OCI-LY1 (cell line): ENCODE data around the gene AKT2.
A peak's percentile ranks its signal among the peaks of the same experiment; 100 is the strongest.

Experiments
- H2AFZ ChIP-seq: fragments of 200-600 bp; sonication (generic), shearing (Covaris generic); 2 replicates; pipeline ENCODE4 v1.6.0; 2014; ENCODE audit warnings: antibody characterized with exemption, mild to moderate bottlenecking, low read length
- H3F3A ChIP-seq: fragments of 200-600 bp; sonication (generic), shearing (Covaris generic); 2 replicates; pipeline ENCODE4 v1.6.0; 2014; ENCODE audit warnings: mild to moderate bottlenecking, antibody characterized with exemption, low read length, moderate library complexity; ENCODE audit not compliant: insufficient read depth
- H3K27ac ChIP-seq: fragments of 200-600 bp; sonication (generic); 2 replicates; pipeline ENCODE4 v1.5.1; 2014; ENCODE audit warnings: low read length, mixed run types, mild to moderate bottlenecking, low read depth; ENCODE audit not compliant: poor library complexity, severe bottlenecking
- H3K27me3 ChIP-seq: fragments of 200-600 bp; sonication (generic); 2 replicates; pipeline ENCODE4 v1.6.0; 2014; ENCODE audit warnings: antibody characterized with exemption, mild to moderate bottlenecking, low read length, moderate library complexity; ENCODE audit not compliant: insufficient read depth
- H3K36me3 ChIP-seq: fragments of 200-600 bp; sonication (generic); 2 replicates; pipeline ENCODE4 v1.6.1; 2014; ENCODE audit warnings: mild to moderate bottlenecking, antibody characterized with exemption, low read length, moderate library complexity, mixed read lengths; ENCODE audit not compliant: insufficient read depth
- H3K4me1 ChIP-seq: fragments of 200-600 bp; sonication (generic); 2 replicates; pipeline ENCODE4 v1.5.1; 2014; ENCODE audit warnings: mild to moderate bottlenecking, low read length, moderate library complexity; ENCODE audit not compliant: insufficient read depth, severe bottlenecking
- H3K4me2 ChIP-seq: fragments of 200-600 bp; sonication (generic), shearing (Covaris generic); 2 replicates; pipeline ENCODE4 v1.6.1; 2014; ENCODE audit warnings: low read length
- H3K4me3 ChIP-seq: fragments of 200-600 bp; sonication (generic); 2 replicates; pipeline ENCODE4 v1.5.1; 2014; ENCODE audit warnings: low read length, low read depth, mild to moderate bottlenecking, mixed read lengths; ENCODE audit not compliant: poor library complexity, severe bottlenecking
- H3K79me2 ChIP-seq: fragments of 200-600 bp; shearing (Covaris generic); 2 replicates; pipeline ENCODE4 v1.6.1; 2016; ENCODE audit warnings: mixed run types, low read length, mixed read lengths; ENCODE audit not compliant: insufficient read depth
- H3K9ac ChIP-seq: fragments of 200-600 bp; sonication (generic), shearing (Covaris generic); 2 replicates; pipeline ENCODE4 v1.6.1; 2014; ENCODE audit warnings: mild to moderate bottlenecking, low read length, mixed read lengths
- H3K9me2 ChIP-seq: fragments of 200-600 bp; sonication (generic), shearing (Covaris generic); 2 replicates; pipeline ENCODE4 v1.6.1; 2014; ENCODE audit warnings: low read depth, mild to moderate bottlenecking, low read length, mixed read lengths
- H3K9me3 ChIP-seq: fragments of 200-600 bp; shearing (Covaris generic); 2 replicates; pipeline ENCODE4 v1.6.1; 2014; ENCODE audit warnings: low read length, mixed read lengths
- H4K20me1 ChIP-seq: fragments of 200-600 bp; sonication (generic), shearing (Covaris generic); 2 replicates; pipeline ENCODE4 v1.6.0; 2016; ENCODE audit warnings: mild to moderate bottlenecking, low read length; ENCODE audit not compliant: insufficient read depth
- EZH2 ChIP-seq: fragments of 200-600 bp; sonication (generic), shearing (Covaris generic); IDR thresholded peaks from 2 replicates; pipeline ENCODE4 v1.8.0; 2017; ENCODE audit warnings: borderline replicate concordance, mixed run types, mild to moderate bottlenecking, antibody characterized with exemption, low read length, moderate library complexity, mixed read lengths
- TF ChIP-seq, protein P1 (sequence below): fragments of 200-600 bp; sonication (generic), shearing (Covaris generic); IDR thresholded peaks from 2 replicates; pipeline ENCODE4 v1.5.1; 2017; ENCODE audit warnings: mild to moderate bottlenecking, antibody characterized with exemption, low read length, moderate library complexity, mixed read lengths

AKT2 gene

DNA sequence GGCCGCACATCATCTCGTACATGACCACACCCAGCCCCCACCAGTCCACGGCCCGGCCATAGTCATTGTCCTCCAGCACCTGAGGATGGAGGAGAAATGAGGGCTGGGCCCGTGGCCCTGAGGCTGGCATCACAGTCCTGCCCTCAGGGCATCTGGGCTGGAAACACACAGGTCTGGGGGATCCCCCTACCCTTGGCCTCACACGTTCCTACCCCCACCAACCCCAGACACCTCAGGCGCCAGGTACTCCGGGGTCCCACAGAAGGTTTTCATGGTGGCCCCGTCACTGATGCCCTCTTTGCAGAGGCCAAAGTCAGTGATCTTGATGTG is 49.2 kb downstream of the AKT2 start:
- Histone ChIP-seq H3K27ac (no peak overlapping the region), H3K9me2 (no peaks in the 10 kb centered on the region), H3K4me3 (no peak overlapping the region), H3K4me2 (no peak overlapping the region), H3K4me1 (no peaks in the 10 kb centered on the region), H3K79me2 (no peaks in the 10 kb centered on the region), H3K9me3 (no peaks in the 10 kb centered on the region), H3K36me3 (peaks cover 74% of the 10 kb centered on the region), H4K20me1 (no peaks in the 10 kb centered on the region), H2AFZ (no peak overlapping the region), H3F3A (no peaks in the 10 kb centered on the region), H3K27me3 (no peaks in the 10 kb centered on the region), H3K9ac (no peak overlapping the region)
- TF ChIP-seq EZH2: no peak
- TF ChIP-seq, protein P1, sequence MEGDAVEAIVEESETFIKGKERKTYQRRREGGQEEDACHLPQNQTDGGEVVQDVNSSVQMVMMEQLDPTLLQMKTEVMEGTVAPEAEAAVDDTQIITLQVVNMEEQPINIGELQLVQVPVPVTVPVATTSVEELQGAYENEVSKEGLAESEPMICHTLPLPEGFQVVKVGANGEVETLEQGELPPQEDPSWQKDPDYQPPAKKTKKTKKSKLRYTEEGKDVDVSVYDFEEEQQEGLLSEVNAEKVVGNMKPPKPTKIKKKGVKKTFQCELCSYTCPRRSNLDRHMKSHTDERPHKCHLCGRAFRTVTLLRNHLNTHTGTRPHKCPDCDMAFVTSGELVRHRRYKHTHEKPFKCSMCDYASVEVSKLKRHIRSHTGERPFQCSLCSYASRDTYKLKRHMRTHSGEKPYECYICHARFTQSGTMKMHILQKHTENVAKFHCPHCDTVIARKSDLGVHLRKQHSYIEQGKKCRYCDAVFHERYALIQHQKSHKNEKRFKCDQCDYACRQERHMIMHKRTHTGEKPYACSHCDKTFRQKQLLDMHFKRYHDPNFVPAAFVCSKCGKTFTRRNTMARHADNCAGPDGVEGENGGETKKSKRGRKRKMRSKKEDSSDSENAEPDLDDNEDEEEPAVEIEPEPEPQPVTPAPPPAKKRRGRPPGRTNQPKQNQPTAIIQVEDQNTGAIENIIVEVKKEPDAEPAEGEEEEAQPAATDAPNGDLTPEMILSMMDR: no peak

DNA sequence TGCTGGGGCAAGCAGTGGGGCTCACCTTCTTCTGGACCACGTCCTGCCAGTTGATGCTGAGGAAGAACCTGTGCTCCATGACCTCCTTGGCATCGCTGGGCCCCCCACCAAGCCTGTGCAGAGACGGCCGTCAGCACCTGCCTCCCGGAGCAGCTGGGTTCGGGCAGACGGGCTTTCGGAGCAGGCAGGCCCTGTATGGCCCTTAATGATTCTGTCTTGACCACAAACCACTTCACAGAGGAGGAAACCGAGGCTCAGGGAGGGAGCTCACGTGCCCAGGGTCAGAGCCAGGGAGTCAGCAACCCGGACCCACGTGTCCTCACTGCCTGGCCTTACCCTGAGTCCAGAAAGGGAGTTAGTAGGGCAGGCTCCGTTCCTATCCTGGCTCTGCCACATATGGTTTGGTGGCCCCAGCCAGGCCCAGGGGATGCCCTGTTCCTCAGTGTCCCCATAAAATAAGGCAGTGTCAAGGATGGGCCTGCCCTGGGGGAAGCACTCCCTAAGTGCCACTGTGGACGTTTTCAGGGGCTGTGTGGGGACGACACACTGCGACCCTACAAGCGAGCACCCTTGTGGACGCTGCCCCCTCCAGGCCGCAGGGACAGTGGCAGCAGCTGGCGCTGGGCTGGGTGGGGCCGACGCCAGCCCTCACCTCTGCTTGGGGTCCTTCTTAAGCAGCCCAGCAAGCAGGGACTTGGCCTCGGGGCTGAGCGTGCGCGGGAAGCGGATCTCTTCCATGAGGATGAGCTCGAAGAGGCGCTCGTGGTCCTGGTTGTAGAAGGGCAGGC is 49.7 kb downstream of the AKT2 start:
- no peaks in the 10 kb centered on the region for H4K20me1 ChIP-seq
- H3K36me3 ChIP-seq: peaks cover 68% of the 10 kb centered on the region
- no peaks in the 10 kb centered on the region for H3K27me3 ChIP-seq
- TF ChIP-seq, protein P1: peak; percentile 9; the same call in 1 of the 2 replicates
- no peak for TF ChIP-seq EZH2
- H3K4me3 ChIP-seq: no peak overlapping the region
- no peak overlapping the region for H3K27ac ChIP-seq
- H3K9me3 ChIP-seq: no peaks in the 10 kb centered on the region
- H3F3A ChIP-seq: no peaks in the 10 kb centered on the region
- no peak overlapping the region for H3K4me2 ChIP-seq
- no peak overlapping the region for H2AFZ ChIP-seq
- H3K9me2 ChIP-seq: no peaks in the 10 kb centered on the region
- no peaks in the 10 kb centered on the region for H3K79me2 ChIP-seq
- H3K9ac ChIP-seq: no peak overlapping the region
- no peaks in the 10 kb centered on the region for H3K4me1 ChIP-seq

DNA sequence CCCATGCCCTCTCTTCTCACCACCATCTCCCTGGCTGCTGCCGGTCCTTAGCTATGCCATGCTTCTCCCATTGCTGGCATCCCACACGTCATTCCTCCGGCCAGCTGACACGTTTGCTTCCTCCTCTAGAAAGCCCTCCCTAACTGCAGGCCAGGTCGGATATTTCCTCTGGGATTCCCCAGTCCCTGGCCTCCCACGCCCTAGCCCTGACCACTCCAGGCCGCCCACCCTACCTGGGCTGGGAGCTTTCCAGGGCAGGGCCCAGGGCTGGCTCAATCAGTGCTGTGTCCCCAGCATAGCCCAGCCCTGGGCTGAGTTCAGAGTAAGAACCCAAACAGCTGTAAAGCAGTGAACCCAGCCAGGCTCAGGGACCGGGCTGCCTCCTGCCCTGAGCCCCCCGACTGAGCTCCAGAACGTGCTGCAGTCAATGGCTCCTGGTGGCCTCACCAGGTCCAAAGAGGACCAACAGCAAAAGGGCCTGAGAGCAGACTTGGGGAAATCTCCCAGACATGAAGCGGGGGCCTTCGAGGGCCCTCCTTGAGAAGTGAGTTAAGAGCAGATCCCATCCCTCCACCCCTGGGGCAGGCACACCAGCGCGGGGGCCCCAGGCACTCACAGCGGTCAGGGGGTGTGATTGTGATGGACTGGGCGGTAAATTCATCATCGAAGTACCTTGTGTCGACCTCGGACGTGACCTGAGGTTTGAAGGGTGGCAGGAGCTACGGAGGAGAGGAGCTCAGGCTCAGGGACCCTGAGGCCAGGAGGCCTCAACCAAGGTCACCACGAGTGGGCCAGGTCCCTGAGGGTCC is 50.5 kb downstream of the AKT2 start:
- TF ChIP-seq, protein P1: no peak
- TF ChIP-seq EZH2: no peak
- Histone ChIP-seq H3K4me3 (no peak overlapping the region), H3K36me3 (peaks cover 60% of the 10 kb centered on the region), H3K9me2 (no peaks in the 10 kb centered on the region), H3K4me2 (no peak overlapping the region), H3K9me3 (no peaks in the 10 kb centered on the region), H3K27ac (no peak overlapping the region), H3K79me2 (no peaks in the 10 kb centered on the region), H3K9ac (no peak overlapping the region), H4K20me1 (no peaks in the 10 kb centered on the region), H3K27me3 (no peaks in the 10 kb centered on the region), H2AFZ (no peak overlapping the region), H3F3A (no peaks in the 10 kb centered on the region), H3K4me1 (no peaks in the 10 kb centered on the region)
